ENCODE results near the gene CCND1. TPM values are rescaled to one million over a fixed set of nuclear protein-coding genes. Genes with fewer than 3 reads are reported as not detected.

Gene CCND1
- total RNA-seq, 2 experiments from 2014 or later: 0.44 TPM; not detected in 1

GRCh38 chr11:69654001-69654659 is 13.2 kb downstream of the CCND1 start:
- no peaks in the 10 kb centered on the region for H3K9me2 ChIP-seq (ENCODE audit: insufficient read depth, low read length)
- no peak for TF ChIP-seq EZH2phosphoT487 (IDR thresholded peaks at IDR 0.05; ENCODE audit: borderline replicate concordance, low read depth, low read length)
- no peaks in the 10 kb centered on the region for H3K79me2 ChIP-seq (ENCODE audit: insufficient read depth, low read depth, low read length)
- H3K27ac ChIP-seq (ENCODE audit: low read depth, low read length, poor library complexity, severe bottlenecking): no peak overlapping the region
- H3K4me2 ChIP-seq (ENCODE audit: low read length): no peak overlapping the region
- BruUV-seq (replicated peaks): no TSS peak
- DNase-seq (ENCODE audit: low spot score): no peak
- H2AFZ ChIP-seq (ENCODE audit: low read length): no peak overlapping the region
- intact Hi-C loops (cut with micrococcal nuclease; ENCODE audit: unreplicated experiment): no loop called here
- H3K4me3 ChIP-seq (ENCODE audit: low read depth, low read length, poor library complexity, severe bottlenecking): no peak overlapping the region
- no peaks in the 10 kb centered on the region for H3K4me1 ChIP-seq (ENCODE audit: insufficient read depth, low read length, poor library complexity, severe bottlenecking)
- ChIA-PET POLR2A (no interaction called here), CTCF (ENCODE audit: unreplicated experiment) (no interaction called here)
- no peaks in the 10 kb centered on the region for H3K36me3 ChIP-seq (ENCODE audit: insufficient read depth, low read length)
- no peaks in the 10 kb centered on the region for H4K20me1 ChIP-seq (ENCODE audit: insufficient read depth, low read length)
- no peaks in the 10 kb centered on the region for H3K9me3 ChIP-seq (ENCODE audit: low read length)

GRCh38 chr11:69654660-69655478 is 13.9 kb downstream of the CCND1 start:
- Histone ChIP-seq H3K4me1 (ENCODE audit: insufficient read depth, low read length, poor library complexity, severe bottlenecking) (no peaks in the 10 kb centered on the region), H3K9me2 (ENCODE audit: insufficient read depth, low read length) (no peaks in the 10 kb centered on the region), H3K79me2 (ENCODE audit: insufficient read depth, low read depth, low read length) (no peaks in the 10 kb centered on the region), H3K36me3 (ENCODE audit: insufficient read depth, low read length) (no peaks in the 10 kb centered on the region), H3K27ac (ENCODE audit: low read depth, low read length, poor library complexity, severe bottlenecking) (no peak overlapping the region), H3K4me3 (ENCODE audit: low read depth, low read length, poor library complexity, severe bottlenecking) (no peak overlapping the region), H2AFZ (ENCODE audit: low read length) (no peak overlapping the region), H4K20me1 (ENCODE audit: insufficient read depth, low read length) (no peaks in the 10 kb centered on the region), H3K4me2 (ENCODE audit: low read length) (no peak overlapping the region), H3K9me3 (ENCODE audit: low read length) (no peaks in the 10 kb centered on the region)
- intact Hi-C loops (cut with micrococcal nuclease; ENCODE audit: unreplicated experiment): no loop called here
- CTCF ChIA-PET (ENCODE audit: unreplicated experiment): no interaction called here
- POLR2A ChIA-PET: no interaction called here
- DNase-seq (ENCODE audit: low spot score): no peak
- BruUV-seq (replicated peaks): no TSS peak
- TF ChIP-seq CTCF (conservative IDR thresholded peaks at IDR 0.05; ENCODE audit: low read length): no peak
- no peak for TF ChIP-seq EZH2phosphoT487 (IDR thresholded peaks at IDR 0.05; ENCODE audit: borderline replicate concordance, low read depth, low read length)

GRCh38 chr11:69655479-69656428 is 14.8 kb downstream of the CCND1 start:
- Histone ChIP-seq H3K36me3 (ENCODE audit: insufficient read depth, low read length) (no peaks in the 10 kb centered on the region), H4K20me1 (ENCODE audit: insufficient read depth, low read length) (no peaks in the 10 kb centered on the region), H3K9me3 (ENCODE audit: low read length) (no peaks in the 10 kb centered on the region), H3K79me2 (ENCODE audit: insufficient read depth, low read depth, low read length) (no peaks in the 10 kb centered on the region), H3K4me2 (ENCODE audit: low read length) (no peak overlapping the region), H2AFZ (ENCODE audit: low read length) (no peak overlapping the region), H3K4me1 (ENCODE audit: insufficient read depth, low read length, poor library complexity, severe bottlenecking) (no peaks in the 10 kb centered on the region), H3K4me3 (ENCODE audit: low read depth, low read length, poor library complexity, severe bottlenecking) (no peak overlapping the region), H3K9me2 (ENCODE audit: insufficient read depth, low read length) (no peaks in the 10 kb centered on the region), H3K27ac (ENCODE audit: low read depth, low read length, poor library complexity, severe bottlenecking) (no peak overlapping the region)
- DNase-seq (ENCODE audit: low spot score): no peak
- ChIA-PET POLR2A (no interaction called here), CTCF (ENCODE audit: unreplicated experiment) (no interaction called here)
- intact Hi-C loops (cut with micrococcal nuclease; ENCODE audit: unreplicated experiment): no loop called here
- BruUV-seq (replicated peaks): no TSS peak
- TF ChIP-seq CTCF (conservative IDR thresholded peaks at IDR 0.05; ENCODE audit: low read length) (no peak), EZH2phosphoT487 (IDR thresholded peaks at IDR 0.05; ENCODE audit: borderline replicate concordance, low read depth, low read length) (no peak)

Data from OCI-LY7 (cell line).